Stimulated activated CD8-positive, alpha-beta memory T cell treated with anti-CD3 and anti-CD28 coated beads, Interleukin-4, amount 100 ng/mL, for 24 hours (primary cell): ENCODE data around the gene FOXA3.

Experiments
- DNase-seq: peaks from one replicate; pipeline ENCODE4 v3.0.0-alpha.2; 2020; ENCODE audit warnings: low read depth

The FOXA3 gene

DNA sequence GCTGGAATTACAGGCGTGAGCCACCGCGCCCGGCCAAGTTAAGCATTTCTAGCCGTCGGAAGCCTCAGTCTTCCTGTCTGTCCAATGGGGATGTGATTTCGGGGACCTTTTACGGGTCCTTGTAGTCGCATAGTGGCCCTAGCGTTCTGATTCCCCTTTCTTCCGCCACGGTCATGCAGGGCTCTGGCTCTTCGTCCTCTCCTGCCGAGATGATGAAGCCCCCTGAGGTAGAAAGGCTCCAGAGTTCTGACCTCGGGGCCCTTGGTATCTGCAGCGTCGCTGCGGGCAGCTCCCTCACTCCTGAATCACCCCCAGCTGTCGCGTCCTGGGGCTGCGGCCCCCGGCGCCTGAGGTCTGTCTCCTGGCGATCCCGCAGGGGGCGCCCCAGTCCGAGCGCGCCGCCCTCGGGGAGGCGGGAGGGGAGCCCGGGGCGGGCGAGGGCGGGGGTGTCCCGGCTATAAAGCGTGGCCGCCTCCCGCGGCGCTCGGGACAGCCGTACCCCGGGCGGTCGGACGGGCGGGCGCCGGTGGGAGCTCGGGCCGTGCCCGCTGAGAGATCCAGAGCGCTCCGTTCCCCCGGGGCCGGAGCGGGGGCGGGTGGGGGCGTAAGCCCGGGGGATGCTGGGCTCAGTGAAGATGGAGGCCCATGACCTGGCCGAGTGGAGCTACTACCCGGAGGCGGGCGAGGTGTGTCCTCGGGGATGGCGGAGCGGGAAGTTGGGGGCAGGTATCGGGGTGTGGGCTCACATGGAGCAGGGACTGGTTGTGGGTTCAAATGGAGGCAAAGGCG is at the start of gene FOXA3:
FOXA3 (plus strand) TSS at position 487 of the 789 bp plus-strand sequence; CDS start at position 618, 131 bp downstream.
- no peak for DNase-seq

DNA sequence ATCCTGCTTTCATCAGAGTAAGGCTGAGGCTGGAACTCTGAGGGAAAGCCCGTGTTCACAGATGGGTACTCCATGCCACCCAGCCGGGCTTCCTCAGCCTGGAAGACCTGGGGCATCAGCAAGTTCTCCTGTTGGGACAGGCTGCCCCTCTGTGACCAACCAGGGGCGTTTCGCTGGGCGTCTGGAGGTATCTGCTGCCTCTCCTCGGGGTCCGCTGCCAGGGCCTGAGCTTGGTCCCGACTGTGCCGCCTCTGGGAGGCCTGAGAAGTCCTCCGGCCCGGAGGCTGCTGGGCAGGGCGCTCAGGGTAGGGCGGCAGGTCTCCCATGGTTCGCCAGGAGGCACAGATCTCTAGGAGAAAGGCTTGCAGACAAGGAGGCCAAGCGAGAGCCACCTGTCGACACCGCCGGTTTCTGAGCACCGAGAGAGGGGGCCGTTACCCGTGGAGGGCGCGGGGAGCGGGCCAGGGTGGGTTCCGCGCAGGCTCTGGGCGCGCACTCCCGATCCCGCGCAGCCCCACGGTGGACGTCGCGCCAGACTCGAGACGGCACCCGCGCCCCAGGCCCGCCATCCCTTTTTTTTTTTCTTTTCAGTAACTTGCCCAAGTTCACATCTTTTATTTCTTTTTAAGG is 49.2 kb upstream of the FOXA3 start, which contains the start of gene RSPH6A:
RSPH6A (minus strand) TSS at position 458 of the 630 bp plus-strand sequence; CDS start at position 326, 132 bp downstream.
- DNase-seq: no peak

DNA sequence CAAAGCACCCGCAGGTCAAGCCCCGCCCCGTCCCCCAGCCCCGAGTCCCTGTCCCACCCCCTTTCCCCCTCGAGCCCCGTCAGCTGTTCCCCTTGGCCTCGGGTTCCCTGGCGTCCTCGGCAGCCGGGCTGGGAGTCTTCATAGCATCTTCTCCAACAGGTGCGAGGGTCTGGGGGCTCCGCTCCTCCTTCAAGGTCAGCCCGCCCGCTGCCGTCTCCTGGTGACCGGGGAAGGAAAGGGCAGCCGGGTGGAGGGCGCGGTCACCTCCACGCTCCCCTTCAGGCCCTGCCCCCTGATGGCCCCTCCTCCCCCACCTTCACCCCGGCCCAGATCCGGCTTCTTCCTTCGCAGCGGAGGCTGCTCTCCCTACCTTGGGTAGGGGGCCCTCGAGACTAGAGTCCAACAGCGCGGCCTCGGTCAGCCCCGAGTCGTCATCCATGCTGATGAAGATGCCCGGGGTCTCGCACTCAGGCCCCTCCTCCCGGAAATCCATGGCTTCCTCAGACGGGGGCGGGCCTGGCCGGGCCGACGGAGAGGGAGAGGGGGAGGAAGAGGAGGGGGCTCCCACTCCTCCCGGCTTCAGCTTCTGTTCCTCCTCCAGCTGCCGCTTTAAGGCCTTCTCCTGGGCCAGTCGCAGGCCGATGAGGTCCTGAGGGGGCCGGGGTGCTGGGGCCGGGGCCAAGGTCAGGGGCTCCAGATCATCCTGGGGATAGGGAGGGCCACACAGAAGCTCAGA is 48.5 kb upstream of the FOXA3 start:
- DNase-seq: no peak

DNA sequence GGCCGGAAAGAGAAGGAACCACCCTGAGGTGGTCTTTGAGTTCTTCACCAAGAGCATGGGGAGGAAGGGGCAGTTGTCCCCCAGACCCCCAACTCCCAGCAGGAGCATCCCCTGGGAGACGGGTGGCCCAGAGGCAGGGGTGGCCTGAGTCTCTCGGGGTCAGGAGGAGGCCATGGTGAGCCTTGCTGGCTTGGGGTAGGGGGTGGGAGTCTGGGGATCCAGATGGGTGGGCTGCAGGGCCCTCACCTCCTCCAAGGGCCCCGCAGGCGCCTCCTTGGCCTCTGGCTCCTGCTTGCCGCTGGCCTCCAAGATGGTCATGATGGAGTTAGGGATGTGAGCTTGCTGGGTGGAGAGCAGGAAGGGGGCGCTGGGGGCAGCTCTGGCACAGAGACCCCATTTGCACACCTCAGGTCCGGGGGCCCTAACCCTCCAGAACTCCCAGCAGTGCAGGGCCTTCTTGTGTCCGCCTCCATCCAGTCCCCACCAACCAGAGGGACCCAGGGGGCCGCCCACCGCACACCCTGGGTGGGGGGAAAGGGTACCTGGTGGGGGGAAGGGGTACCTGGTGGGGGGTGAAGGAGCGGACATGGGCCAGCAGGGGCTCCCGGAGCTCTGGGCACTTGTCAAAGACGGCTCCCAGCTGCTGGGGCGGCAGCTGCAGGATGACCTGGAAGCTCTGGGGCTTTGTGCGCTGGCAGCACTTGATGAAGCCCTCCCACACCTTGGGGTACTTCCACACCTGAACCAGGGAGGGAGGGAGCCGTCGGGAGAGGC is 47.7 kb upstream of the FOXA3 start:
- no peak for DNase-seq

DNA sequence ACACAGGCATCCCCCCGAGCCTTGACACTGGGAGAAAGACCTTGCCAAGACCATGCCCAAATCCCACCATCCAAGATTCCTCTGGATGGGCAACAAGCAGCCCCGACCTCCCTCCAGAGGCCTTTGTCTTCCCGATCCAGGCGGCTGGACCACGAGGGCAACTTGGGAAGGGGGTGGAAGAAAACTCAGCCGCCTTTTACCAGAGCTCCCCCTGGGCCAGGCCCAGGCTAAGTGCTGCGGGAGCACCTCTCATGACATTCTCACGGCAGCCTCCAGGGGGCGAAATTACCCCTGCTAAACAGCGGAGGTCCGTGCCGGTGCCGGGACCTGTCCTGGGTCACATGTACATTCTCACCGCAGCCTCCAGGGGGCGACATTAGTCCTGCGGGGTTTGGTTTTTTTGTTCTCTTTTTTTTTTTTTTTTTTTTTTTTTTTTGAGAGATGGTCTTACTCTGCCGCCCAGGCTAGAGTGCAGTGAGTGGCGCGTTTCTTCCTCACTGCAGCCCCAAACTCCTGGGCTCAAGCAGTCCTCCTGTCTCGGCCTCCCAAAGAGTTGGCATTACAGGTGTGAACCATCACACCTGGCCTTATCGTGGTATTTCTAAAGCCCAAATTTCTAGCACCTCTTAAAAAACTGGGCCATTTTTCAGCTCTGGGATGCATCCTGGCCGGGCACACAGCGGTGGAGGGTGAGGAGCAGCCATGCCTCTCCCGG is 47.0 kb upstream of the FOXA3 start:
- peak; percentile 96 for DNase-seq

DNA sequence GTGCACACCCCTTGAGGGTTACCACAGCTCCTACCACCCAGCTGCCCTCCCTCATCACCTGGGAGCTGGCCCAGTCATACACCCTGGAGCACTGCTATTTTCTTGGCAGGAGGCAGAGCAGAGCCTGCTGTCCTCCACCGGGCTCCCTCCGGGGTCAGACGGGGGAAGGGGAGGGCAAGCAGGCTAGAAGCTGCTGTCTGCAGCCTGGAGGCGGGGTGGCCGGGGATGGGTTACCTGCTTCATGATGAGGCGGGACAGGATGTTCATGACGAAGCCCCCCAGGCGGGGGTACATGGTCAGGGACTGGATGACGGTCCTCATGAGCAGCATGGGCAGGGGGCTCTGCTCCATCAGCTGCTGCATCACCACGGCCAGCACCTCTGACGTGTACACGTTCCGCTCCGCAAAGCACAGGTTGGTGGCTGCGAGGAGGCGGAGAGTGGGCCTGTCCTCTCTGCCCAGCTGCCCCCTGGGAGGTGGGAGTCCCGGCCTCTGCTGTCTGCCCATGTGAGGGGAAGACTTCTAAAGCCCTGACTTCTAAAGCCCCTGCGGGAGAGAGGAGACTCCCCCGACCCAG is 46.3 kb upstream of the FOXA3 start:
- DNase-seq: no peak

DNA sequence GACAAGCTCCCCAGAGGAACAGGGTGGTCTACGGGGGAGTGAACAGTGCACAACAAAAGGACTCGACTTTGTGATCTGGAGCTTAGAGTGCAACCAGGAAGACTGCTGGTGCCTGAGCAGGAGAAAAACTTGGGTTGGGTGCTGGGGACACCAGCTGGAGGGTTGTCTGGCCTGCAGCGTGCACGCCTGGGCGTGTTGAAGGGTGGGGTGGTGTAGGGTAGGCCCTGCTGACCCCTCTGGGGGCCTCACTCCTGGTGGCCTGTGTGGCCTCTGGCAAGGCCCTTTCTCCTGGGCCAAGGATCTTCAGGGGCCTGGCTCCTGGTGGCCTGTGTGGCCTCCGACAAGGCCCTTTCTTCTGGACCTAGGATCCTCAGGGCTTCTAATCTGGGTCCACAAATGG is 44.4 kb upstream of the FOXA3 start:
- DNase-seq: no peak

DNA sequence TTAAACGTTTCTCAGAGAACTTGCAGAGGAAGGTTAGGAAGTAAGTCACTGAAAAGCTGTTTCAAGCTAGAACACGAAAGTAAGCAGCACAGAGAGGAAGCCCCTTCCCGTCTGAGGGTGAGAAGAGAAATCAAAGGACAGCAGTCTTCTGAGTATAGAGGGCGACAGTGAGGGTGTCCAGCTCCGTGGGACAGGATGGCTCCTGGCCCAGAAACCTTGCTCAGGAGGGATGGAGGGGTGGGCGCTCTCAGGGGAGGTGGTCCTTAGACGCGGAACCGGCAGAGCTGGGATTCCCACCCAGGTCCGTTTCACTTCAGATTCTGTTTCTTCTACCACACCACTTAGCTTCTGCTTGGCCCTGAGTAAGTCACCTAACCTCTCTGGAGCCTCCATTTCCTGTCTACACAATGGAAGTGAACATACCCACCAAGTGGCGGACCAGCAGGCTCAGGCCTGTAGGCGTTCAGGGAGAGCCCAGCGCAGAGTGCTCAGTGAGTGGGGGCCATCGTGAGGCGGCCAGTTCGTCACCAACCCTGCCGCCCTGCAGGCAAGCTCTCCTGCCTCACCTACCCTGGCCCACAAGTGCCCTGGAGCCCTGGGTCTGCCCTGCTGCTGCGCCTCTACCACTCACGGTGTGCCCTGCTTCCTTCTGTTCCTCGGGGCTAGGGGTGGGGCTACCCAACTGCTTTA is 43.6 kb upstream of the FOXA3 start:
- DNase-seq: no peak

DNA sequence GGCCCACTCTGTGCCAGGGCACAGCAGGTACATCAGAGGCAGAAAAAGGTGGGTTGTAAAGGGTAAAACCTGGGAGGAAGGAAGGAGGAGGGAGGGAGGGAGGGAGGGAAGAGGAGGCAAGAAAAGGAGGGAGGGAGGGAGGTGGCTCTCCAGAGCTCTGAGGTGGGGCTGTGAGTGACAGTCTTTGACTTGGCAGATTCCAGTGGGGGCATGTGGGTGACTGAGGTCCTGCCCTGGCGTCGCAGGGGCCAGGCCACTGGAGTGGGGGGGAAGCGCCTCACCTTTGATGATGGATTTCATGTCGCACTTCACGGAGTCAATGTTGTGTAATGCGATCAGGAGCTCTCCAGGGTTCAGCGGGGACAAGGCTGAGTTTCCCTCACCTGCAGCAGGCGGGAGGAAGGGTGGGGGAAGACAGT is 43.0 kb upstream of the FOXA3 start:
- no peak for DNase-seq

DNA sequence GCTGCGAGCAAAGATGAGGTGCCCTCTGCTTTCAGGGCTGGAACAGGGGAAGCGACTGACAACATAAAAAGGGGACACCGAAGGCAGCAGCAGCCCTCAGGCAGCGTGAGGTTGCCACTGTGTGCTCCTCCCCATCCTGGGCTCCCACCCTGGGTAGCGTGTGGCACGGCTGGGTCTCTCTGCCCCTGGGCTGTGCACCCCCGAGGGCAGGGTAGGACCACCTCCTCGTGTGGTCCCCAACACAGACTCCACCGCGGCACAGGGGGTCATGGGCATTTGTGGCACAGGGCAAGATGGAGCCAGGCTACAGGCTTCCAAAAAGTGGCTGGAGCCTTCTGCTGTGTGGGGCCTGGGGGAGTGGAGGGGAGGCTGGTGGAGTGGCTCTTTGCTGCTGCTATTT is 42.6 kb upstream of the FOXA3 start:
- no peak for DNase-seq

DNA sequence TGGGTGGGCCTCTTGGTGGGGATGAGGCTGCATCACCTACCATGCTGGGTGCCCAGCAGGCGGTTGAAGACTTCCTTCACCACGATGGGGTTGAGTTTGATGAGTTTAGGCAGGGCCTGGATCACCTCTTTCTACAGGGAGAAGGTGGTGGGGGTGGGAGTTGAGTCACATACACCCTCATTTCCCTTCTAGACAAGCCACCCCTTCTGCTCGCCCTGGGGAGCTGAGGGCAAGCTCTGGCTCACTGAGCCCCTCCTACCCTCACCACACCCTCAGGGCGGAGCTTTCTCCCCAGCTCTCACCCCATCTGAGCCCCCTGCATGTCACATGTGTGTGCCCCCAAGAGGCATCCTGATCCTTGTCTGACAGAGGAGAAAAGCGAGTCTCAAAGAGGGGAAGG is 41.4 kb upstream of the FOXA3 start:
- no peak for DNase-seq

DNA sequence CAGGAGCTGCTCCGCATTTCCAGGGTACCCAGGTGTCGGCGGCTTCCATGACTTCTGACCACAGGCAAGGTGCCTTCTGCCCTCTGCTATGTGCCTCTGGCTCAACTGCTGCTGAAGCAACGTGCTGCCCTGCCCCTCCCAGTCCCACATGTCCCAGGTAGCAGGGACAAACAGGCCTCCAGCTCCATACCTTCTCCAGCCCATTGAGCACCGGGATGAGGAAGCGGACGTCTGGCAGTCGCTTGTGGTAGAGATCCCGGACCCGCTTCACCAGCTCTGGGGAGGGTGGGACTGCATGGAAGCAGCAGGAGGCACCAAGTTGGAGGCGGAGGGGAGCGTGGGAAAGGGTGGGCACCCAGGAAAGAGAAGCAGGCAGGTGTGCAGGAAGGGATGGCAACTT is 40.9 kb upstream of the FOXA3 start:
- DNase-seq: no peak

DNA sequence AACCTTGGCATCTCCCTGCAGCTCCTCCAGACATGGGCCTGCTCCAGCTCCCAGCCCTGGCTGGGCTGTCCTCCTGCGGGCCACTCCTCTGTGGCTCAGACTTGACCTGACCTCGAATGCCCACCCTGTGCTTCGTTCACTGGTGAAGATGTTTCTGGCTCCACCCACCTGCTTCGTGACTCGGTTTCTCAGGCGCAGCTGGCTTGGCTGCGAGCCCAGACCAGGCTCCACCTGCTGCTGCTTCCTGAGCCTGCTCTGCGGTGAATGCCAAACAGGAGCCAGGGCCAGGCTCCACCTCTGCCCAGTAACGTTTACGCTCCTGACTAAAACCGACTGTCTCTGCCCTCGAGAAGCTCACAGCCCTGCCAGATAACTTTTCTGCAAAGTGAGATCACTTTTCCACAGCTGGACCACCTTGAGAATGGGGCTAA is 40.1 kb upstream of the FOXA3 start:
- no peak for DNase-seq

DNA sequence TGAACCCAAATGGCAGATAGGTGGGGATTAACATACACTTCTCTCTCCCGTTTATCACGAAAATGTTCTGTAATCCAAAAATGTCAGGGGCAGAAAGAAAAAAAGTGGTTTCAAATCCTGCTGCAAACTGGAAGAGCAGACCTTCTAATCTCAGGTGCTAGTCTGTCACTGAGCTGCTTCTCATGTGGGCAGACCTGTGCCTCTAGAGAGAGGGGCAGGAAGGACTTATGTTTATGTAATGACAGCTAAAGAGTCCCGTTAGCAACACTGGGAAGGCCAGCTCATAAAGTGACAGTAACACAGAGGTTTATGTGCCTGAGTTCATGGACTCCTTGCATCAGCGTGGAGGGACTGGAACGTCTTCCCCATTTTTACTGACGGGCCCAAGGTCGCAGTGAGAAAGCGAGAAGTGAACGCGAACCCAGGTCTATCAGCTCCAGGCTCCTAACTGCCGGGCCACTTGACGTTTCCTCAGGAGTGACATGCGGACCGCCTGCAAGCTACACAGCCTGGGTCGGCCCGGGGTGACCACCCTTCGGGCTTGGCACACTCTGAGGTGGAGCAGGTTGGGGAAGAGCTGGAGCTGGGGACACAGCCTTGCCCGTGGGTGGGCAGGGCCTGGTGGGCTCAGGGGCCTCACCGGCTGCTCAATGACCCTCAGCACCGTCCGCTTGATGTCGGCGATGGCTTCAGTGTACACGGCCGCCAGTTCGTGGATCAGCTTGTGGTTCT is 39.4 kb upstream of the FOXA3 start:
- DNase-seq: no peak

DNA sequence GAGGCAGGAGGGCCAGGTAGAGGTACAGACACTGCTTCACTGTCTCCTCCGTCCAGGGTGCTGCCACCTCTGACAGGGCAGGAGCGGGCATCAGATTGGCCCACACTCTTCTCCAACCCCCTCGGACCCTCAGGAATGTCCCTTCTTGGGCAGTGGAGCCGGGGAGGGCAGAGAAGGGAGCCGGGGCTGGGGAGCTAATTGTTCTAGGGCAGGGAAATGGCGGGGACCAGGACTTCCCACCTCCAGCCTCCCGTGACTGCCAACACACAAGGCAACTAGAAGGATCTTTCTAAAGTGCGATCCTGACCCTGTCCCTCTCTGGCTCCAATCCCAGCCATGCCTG is 38.9 kb upstream of the FOXA3 start:
- no peak for DNase-seq

DNA sequence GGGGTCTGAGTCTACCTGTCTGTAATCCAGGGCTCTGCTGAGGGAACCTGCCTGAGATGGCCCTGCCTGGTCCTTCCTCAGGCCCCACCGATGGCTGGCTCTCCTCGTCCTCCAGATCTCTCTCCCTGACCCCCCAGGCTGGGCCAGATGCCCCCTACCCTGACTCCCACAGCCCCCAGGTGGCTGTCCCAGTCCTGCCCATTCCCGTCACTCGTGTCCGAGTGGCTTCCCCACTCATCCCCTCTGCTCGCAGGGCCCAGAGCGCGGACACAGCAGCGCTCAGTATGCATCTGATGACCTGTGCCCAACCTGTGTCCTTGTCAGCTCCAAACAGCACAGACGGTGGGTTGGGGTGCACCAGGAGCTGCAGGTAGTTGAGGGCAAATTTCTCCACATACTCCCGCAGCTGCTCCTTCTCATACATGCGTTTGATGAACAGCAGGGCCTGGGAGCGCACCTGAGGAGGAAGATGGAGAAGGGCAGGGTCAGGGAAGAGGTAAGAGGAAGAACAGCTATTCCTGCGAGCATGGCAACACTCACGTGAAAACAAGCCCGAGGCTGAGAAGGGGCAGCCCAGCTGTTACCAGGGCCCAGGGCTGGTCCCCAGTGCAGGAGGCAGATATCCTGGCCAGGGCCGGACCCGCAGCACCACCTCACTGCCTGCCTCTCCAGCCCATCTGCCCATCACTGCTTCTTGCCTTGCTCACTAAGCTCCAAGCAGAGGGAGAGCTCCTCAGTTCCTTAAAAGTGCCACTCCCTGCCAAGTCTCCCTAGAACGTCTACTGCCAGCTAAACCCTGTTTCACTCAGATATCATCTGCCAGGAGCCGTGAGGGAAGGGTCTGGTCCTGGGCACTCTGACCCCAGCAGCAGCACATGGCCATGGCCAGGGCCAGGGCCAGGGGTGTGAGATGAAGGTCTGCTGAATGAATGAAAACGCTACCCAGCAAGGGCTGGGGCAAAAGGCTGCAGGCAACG is 37.9 kb upstream of the FOXA3 start:
- no peak for DNase-seq

DNA sequence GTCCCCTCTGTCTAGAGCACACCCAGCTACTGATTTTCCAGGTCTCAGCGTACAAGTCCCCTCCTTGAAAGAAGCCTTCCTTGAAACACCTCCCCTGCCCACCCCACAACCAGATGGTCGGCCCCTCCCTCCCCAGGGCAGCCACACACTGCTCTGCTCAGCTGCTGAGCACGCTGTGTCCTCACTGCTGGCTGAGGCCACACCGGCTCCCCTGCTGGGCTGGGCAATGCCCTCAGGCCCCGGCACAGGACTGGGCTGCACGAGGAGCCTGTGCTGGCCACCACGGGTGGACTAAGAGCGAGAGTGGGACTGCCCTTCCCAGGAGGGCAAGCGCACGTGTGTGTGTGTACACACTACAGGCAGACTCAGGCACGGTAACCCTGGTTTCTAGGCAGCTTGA is 37.2 kb upstream of the FOXA3 start:
- DNase-seq: no peak

DNA sequence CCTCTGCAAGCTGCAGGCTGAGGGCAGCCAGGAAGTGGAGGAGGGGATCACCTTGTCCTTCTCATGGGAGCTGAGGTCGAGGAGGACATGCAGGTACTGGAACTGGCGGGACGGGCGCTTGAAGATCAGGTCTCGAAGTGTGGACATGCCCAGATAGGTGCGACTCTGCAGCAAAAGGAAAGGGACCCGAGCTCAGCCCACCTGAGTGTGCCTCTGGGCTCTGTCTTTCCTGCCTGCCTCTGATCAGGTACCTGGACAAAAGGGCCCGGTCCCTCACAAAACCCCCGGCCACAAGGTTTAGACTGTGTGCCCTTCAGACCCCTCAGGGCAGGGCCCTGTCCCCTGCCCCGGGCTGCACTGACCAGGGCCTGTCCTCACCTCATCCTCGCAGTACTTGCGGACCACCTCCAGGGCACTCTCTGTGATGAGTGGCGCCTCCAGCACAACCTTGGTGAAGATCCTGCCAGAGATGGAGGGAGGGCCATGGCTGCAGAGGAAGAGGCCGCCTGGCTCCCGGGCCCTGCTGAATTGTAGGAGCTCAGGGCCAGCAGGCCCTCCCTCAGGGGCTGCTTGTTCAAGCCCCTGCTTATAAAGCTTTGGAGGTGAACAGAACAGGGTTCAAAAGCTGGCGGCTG is 36.5 kb upstream of the FOXA3 start:
- DNase-seq: no peak
